LNCaP clone FGC (cell line): Measurements from ENCODE around the gene ARHGAP30.
"Not testable (repeated sequence)": the region's sequence is repeated elsewhere in the genome, so short reads cannot be mapped to it uniquely, and the experiment has no call there.

Experiments used
- DNase-seq: peaks from one replicate; pipeline ENCODE4 v3.0.0-alpha.2; 2011; ENCODE audit warnings: low read depth
- H3K4me3 ChIP-seq: 2 replicates; pipeline ENCODE4 v1.5.1; 2011; ENCODE audit warnings: mild to moderate bottlenecking, low read depth, low read length, control low read depth
- CTCF ChIP-seq: IDR thresholded peaks from 2 replicates; pipeline ENCODE4 v1.5.1; 2012; ENCODE audit warnings: mild to moderate bottlenecking; ENCODE audit not compliant: control insufficient read depth, insufficient read depth; ENCODE audit errors: extremely low read depth

Gene ARHGAP30

GRCh38 chr1:161038523-161039153 lies 31.1 kb downstream of the ARHGAP30 start, which contains the start of gene TSTD1:
TSS of gene TSTD1 (minus strand) at chr1:161038964. CDS start at chr1:161038889, 75 bp downstream.
- no peak for TF ChIP-seq CTCF
- peak within 1 kb of the TSS; percentile 93 for H3K4me3 ChIP-seq
- DNase-seq = peak; percentile 40

- H3K4me3 ChIP-seq = peak overlapping the region; percentile 93
- TF ChIP-seq CTCF = no peak
These were observed 31.8 kb downstream of the ARHGAP30 start for GRCh38 chr1:161037661-161038522.

GRCh38 chr1:161033751-161034150 lies 35.9 kb downstream of the ARHGAP30 start:
- no peak for DNase-seq
- no peak overlapping the region for H3K4me3 ChIP-seq
- no peak for TF ChIP-seq CTCF

More at GRCh38 chr1:161037661-161038522, 31.8 kb downstream of the ARHGAP30 start:
- no peak for DNase-seq

GRCh38 chr1:161032409-161032808 lies 37.3 kb downstream of the ARHGAP30 start:
- H3K4me3 ChIP-seq = no peak overlapping the region
- TF ChIP-seq CTCF = no peak
- DNase-seq = no peak

- TF ChIP-seq CTCF = no peak
- DNase-seq = no peak
- H3K4me3 ChIP-seq = no peak overlapping the region
These were observed 37.8 kb downstream of the ARHGAP30 start for GRCh38 chr1:161031874-161032273.

- not testable (repeated sequence) for DNase-seq, H3K4me3 ChIP-seq
These were observed 40.2 kb downstream of the ARHGAP30 start for GRCh38 chr1:161029466-161029865.

DNA sequence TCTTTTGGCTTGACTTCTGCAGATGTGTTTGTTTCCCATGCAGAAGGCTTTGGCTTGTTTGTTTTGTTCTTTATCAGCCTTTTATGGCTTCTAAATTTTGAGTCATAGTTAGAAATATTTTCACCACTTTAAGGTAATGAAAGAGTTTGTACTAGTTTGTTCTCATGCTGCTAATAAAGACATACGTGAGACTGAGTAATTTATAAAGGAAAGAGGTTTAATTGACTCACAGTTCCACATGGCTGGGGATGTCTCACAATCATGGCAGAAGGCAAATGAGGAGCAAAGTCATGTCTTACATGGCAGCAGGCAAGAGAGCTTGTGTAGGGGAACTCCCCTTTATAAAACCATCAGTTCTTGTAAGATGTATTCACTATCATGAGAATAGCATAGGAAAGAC lies 42.7 kb downstream of the ARHGAP30 start:
- not testable (repeated sequence) for H3K4me3 ChIP-seq, DNase-seq

- DNase-seq = not testable (repeated sequence)
- H3K4me3 ChIP-seq = peak overlapping the region; percentile 76
These were observed 47.3 kb downstream of the ARHGAP30 start for GRCh38 chr1:161022432-161022831.
